Measurements from ENCODE around the gene PREP.
"Not testable (repeated sequence)": the region's sequence is repeated elsewhere in the genome, so short reads cannot be mapped to it uniquely, and the experiment has no call there.

PREP gene

DNA sequence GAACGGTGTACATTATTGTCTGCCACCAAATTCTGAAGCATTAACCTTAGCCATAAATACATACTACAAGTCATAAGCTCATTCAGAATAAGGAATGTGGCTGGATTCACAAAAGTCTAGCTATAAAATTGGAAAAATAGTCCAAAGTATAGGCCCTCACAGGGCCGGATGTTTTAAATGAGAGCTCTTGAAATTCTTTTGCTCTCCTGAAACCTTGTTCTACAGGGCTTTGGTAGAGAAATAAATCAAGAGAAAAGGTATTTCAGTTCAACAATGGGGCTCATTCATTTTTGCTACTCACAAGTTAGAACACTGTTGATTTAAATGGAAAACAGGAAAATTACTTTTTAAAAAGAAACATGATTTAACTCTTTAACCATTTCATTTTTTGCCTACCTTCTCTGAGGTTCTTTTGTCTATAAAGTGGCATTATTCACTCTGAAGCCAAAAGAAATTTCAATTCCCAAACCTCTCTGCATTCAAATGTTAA, 58.0 kb downstream of the PREP start:
- DNase-seq (ENCODE audit: low spot score) = no peak

DNA sequence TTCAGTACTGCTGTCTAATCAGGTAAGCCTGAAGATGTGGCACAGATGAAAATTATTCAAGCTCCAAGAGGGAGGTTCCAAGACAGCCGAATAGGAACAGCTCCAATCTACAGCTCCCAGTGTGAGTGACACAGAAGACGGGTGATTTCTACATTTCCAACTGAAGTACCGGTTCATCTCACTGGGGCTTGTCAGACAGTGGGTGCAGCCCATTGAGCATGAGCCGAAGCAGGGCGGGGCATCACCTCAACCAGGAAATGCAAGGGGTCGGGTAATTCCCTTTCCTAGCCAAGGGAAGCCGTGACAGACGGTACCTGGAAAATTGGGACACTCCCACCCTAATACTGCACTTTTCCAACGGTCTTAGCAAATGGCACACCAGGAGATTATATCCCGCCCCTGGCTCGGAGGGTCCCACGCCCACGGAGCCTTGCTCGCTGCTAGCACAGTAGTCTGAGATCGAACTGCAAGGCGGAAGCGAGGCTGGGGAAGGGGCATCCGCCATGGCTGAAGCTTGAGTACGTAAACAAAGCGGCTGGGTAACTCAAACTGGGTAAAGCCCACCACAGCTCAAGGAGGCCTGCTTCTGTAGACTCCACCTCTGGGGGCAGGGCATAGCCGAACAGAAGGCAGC, 64.4 kb downstream of the PREP start:
- DNase-seq (ENCODE audit: low spot score) = not testable (repeated sequence)

GRCh38 chr6:105336986-105337385, 65.9 kb downstream of the PREP start:
- no peak for DNase-seq (ENCODE audit: low spot score)

DNA sequence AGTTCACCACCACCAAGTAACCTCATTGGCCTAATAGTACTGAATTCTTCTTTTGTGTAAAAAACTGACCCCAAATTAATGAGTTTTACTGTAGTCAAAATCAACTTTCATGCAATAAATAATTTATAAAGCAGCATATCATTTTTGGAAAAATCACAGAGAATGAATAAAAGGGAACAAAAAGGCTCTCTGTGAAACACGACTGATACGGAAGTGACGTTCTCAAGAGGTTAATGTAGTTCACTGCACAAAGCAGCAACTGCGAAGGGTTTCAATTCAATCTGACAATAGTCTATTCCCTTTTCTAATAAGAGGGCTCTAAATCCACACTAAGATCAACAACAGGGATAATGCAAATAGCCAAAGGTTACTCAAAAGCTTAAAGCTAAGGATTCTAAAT, 70.3 kb downstream of the PREP start:
- no peak for DNase-seq (ENCODE audit: low spot score)

DNA sequence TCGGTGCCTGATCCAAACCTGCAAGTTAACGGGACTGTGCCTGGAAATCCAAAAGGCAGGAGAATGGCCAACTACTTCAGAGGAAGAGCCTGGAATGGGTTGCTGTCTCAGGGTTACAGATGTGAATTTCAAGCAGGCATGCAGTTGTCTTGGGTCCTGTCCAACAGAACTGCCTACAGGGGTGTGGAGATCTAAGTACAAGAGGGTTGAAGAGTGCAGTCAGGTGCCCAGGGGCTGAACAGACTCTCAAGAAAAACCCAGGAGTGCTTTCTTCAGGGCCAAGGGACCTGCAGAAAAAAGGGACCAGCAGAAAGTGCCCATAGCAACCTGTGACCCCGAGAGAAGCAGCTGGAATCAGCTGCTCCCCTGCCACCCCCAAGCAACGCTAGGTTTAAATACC, 71.0 kb downstream of the PREP start:
- DNase-seq (ENCODE audit: low spot score) = no peak

DNA sequence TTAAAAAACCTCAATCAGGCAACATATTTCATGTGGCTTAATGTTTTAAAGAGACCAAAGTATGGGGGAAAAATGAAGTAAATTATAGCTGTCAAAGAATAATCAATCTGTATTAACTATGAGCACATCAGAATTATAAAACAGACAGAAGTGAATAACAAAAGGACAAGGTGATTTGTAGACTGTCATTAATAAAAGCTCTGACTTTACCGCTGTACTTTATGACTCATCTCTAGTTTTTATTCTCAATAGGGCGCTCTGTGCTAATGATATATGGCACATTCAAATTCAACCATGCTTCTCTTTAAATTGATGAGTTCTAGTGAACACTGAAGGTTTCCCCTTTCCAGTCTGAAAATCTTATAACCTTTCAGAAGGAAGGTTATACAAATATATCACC, 72.0 kb downstream of the PREP start:
- no peak for DNase-seq (ENCODE audit: low spot score)

DNA sequence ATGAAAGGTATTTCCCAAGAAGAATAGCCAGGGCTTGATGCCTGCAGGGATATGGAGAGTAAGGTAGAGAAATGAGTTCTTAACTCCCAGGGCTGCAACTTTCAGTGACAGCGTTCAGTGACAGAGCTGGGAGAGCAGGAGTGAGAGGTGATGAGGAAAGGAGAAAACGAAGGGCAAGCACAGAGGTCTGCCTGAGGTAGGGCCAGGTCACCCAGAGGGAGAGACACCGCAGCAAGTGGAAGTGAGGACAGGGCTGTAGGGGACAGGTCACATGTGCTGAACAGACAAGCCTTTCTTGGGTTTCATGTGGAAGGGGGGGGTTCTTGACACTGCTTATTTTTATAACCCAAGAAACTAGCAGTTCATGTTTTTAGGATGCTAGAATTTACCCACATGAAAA, 72.5 kb downstream of the PREP start:
- DNase-seq (ENCODE audit: low spot score) = no peak

- peak; percentile 79 for DNase-seq (ENCODE audit: low spot score)
These were observed 75.8 kb downstream of the PREP start for GRCh38 chr6:105326833-105327770.

DNA sequence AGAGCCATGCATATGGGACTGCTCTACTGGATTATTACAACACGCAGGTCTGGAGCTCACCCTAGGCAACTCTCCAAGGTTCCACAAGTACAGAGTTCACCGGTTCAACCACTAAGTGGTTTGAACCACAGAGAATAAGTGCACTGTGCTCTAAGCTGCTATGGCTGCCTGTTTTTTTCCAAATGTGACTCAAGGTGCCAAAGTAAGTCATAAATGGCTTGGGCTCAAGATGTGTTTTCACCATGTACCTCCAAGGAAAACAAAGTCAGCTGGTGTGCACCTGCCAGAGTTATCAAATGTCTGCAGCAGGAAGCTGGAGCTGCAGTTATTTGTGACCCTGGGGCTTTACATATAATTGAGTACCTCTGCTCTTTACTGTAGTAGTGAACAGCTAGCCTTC, 76.7 kb downstream of the PREP start:
- DNase-seq (ENCODE audit: low spot score) = peak; percentile 54

DNA sequence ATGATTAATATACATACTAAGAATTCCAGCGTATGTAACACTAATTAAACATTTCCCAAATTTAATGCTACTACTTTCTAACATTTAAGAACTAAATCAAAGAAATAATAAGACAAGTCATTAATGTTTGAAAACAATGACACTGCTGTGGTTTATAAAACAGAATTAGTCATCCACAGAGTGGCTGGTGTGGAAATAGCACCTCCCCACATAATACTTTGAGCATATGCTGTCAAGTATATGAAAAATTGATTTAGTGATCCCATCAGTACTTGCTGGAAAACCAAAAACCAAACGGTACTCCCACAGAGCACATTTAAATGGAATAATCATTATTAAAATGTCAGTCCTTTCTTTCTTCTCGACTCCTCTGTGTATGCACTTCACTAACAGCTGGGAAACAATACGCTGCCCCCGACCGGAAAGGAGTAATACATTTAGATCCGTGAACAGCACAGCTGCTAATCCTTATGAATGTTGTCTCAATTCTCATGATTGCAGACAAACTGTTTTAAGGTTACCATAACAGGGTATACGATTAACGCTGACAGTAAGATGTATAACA, 78.4 kb downstream of the PREP start:
- peak; percentile 9 for DNase-seq (ENCODE audit: low spot score)

DNA sequence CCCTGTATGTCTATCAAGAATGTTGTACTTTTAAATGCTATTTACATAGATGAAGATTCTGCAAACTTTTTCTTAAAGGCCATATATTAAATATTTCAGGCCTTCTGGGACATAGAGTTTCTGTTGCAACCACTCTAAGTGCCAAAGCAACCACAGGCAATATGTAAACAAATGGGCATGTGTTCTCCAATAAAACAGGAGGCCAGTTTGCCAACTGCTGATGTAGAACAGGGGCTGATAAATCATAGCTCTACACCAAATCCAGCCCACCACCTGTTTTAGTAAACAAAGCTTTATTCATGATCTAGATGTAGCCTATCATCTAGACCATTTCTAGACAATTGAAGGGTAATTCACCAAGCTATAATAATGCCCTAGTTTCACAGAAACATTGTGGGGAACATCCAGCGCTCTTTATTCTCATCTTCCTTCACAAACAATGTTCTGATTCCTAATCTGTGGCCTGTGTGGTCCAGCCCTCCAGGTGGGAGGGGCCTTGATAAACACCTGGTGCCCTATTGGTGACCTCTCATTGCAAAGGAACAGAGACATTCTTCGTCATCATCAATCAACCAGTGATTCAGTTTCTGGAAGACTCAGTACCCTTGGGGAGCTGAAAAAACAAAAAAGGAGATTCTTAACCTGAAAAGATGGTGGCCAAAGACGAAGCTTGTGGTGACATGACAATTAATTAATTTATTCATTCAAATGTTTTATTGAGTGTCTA, 80.2 kb downstream of the PREP start:
- no peak for DNase-seq (ENCODE audit: low spot score)

DNA sequence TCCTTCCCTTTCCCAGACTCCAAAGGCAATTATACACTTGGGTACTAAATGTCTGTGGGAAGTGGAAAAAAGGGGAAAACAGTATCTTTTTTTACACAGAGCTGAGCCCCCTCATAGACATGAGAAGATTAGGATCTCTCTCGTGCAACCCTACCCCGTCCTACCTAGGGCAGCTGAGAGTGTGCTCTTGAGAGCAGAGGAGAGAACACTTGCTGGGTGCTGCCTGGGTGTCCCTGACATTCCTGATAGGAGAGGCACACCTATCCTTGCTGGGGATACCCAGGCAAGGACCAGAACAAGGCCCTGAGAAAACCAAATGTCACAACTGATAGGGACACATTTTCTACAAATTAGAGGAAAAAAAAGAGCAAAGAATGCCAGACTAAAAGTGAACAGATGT, 81.2 kb downstream of the PREP start:
- DNase-seq (ENCODE audit: low spot score) = no peak

DNA sequence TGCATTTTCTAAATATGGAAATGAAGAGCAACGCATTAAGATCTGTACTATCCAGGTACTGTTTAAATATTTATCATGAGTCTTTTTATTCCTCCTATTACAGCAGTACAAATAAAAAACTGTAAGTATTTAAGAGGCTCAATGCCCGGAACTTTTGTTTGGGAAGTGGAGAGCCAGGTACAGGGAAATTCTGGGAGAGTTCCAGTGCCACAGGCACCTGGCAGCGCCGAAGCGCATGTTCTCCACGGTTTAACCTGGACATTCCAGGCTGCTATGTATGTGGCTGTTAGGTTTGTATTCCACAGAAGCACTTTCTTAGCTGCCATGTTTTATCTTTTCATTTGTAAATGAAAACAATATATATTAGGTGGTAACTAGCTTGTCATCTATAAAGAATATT, 81.7 kb downstream of the PREP start:
- no peak for DNase-seq (ENCODE audit: low spot score)

DNA sequence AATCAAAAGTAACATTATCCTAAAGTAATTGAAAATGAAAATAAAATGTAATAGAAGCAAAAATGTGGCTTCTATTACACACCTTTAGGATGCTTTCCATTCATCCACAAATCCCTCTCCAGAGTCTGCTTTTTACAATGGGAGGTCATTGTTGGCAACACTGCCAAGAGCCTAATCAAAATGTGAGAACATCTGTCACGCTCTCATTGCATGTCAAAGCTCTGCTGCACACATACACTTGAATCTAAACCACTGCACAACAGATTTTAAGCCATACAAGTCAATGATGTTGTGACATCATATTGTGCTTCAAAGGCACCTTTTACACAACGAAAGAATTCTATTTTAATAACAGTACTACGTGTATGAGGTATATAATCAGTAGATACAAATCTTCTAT, 82.1 kb downstream of the PREP start:
- DNase-seq (ENCODE audit: low spot score) = no peak

DNA sequence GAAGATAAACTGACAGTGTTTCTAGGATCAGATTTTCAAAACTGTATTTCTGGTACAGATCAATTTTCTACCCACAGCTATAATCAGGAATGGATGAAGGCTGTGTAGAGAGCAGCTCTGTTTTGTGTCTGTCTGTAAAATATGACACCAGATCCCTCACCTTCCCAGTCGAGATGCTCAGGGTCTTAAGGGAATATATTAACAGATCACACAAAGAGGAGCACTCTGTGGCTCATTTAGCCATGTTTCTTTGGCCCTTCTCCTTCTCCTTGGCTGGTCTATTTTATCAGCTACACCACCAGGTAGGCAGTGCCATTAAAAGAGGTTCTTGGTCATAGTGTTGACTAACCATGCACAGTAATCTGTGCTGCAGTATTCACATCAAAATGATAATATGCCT, 82.6 kb downstream of the PREP start:
- DNase-seq (ENCODE audit: low spot score) = no peak

DNA sequence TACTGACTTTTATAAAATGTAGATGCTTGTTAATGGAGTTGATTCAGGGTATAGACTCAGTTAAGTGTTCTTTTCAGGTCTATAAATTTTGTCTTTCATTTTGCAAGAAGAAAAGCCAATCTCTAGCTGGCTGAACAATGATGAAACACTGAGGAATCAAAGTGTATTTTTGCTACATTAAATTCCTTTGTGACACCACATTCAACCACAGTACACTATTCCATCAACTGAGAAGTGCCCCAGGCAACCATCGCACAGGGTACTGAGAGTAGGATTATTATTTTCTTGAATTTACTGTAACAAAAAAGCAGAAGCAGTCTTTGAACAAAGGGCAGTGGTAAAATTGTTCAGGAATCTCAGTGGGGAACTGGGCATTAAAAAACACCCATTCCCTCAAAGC, 83.6 kb downstream of the PREP start:
- DNase-seq (ENCODE audit: low spot score) = no peak

- peak; percentile 67 for DNase-seq (ENCODE audit: low spot score)
These were observed 84.2 kb downstream of the PREP start for GRCh38 chr6:105318660-105319059.

DNA sequence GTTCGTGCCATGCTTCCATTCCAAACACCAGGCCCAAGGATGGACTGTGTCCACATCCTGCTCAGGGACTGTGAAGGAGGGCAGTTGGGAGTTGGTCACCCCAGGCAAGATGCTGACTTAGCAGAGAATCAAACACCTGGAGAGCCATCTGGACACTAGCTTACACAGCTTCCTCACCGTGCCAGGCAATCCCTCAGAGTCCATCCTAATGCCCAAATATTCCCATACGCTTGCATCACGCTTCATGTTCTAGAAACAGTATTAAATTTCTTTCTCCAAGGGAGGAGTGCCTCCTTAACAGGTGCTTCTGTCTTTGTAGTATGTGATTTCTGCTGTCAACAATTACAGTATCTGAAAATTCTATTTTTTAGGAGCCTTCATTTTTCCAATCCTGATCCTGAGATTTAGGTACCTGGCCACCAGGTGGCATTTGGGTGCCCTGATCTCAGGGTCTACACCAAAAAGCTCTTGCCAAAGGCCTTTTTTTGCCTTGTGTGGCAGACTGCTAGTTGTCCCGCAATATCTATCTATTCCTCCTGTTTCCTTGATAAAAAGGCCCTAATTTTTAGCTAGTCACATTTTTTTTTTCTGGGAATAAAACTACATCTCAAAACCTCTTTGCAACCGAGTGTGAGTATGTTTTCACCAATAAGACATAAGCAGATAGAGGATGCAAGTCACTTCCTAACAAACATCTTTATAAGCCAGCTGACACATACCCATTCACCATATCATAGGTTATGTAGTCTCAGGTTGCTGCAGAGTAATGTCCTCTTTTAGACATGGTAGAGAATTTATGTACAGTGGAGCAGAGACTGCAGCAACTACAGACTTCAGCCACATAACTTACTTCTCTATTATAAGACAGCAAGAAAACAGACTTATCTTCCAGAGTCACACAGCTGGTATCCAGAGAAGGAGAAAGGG, 85.0 kb downstream of the PREP start:
- DNase-seq (ENCODE audit: low spot score) = peak; percentile 18

DNA sequence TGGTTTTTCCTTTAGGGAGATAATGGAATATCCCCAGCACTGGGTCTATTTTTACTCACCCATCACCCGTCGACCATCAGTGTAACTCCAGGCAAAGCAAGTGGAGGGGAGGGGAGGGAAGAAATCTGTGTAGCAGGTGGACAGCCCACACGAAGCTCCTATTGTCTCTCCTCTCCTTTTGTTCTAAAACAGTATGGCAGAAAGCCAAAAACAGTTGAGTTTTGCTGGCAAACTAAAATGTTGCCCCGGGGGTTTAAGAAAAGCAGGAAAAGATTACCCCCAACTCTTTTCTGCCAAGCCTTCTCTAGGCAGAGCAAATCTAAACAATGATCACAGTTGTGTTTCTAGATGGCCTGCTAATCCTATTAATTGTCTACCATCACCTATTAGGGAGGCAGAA, 89.7 kb downstream of the PREP start:
- no peak for DNase-seq (ENCODE audit: low spot score)

GRCh38 chr6:105310947-105311346, 91.9 kb downstream of the PREP start:
- DNase-seq (ENCODE audit: low spot score) = no peak

DNA sequence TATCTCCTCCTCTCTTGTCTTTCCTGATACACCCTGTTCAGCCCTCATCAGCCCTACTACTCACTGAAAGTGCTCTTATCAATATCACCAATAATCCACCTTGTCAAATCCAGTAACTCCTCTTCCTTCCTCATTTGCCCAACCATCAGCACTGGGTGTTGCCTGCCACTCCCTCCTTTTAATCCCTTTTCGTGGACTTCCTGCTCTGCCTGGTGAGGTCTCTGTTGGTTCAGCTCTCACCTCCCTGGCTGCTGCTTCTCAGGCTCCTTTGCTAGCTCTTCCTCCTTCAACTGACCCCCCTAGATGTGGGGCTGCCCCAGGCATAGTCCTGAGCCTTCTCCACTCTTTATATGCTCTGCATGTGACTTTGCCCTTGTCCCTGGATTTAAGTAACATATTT, 92.5 kb downstream of the PREP start:
- no peak for DNase-seq (ENCODE audit: low spot score)
